Pancreas (tissue), 10 donors: ENCODE data around the gene PLCB1. TPM values are rescaled to one million over a fixed set of nuclear protein-coding genes. Genes with fewer than 3 reads are reported as not detected.

ENCODE experiments used
- ATAC-seq, 4 donors: fragments of 200-7000 bp; cut with Tn5 transposase; one replicate each; pipeline versions ENCODE4 v1.8.0 to v1.9.1; 2020; ENCODE audit warnings: mild to moderate bottlenecking in 4 of 4, moderate library complexity in 4 of 4
- DNase-seq, 6 donors: peaks; one replicate each; pipeline ENCODE4 v3.0.0-alpha.2; 2020
- FAIRE-seq: peaks from 2 replicates; lab custom pipeline; 2012; peaks lifted over from hg19 to GRCh38; lab: Jason Lieb, UNC
- H3K27ac ChIP-seq, 4 donors: fragments of 200-600 bp; sonication (generic); 1 replicate in 3 of 4; 2 replicates in 1 of 4; pipeline versions ENCODE4 v1.5.0 to v1.8.0; 2020
- H3K27me3 ChIP-seq, 4 donors: fragments of 200-600 bp; one replicate each; pipeline ENCODE4 v1.8.0; 2021
- H3K36me3 ChIP-seq, 3 donors: fragments of 200-600 bp; sonication (generic) in 1 of 3; one replicate each; pipeline versions ENCODE4 v1.5.0 to v1.8.0; 2020 to 2021
- H3K4me1 ChIP-seq, 3 donors: fragments of 200-600 bp; one replicate each; pipeline ENCODE4 v1.8.0; 2021
- H3K4me3 ChIP-seq, 4 donors: fragments of 200-600 bp; sonication (generic) in 2 of 4; one replicate each; pipeline versions ENCODE4 v1.5.0 to v1.8.0; 2020 to 2021
- H3K9me3 ChIP-seq, 4 donors: fragments of 200-600 bp; one replicate each; pipeline ENCODE4 v1.8.0; 2021
- CTCF ChIP-seq, 4 donors: fragments of 200-600 bp; sonication (generic) in 3 of 4; IDR thresholded peaks; one replicate each; pipeline versions ENCODE4 v1.5.0 to v1.8.0; 2021; ENCODE audit warnings: antibody characterized with exemption in 4 of 4
- whole genome bisulfite sequencing, 2 donors: extraction: QIAGEN DNeasy Blood & Tissue Kit; methylation state at CpG; one replicate each; pipeline ENCODE4 v1.1.7; 2013; 5-methylcytosine and 5-hydroxymethylcytosine counted together
- intact Hi-C, 3 donors: fragments of 100-400 bp; cut with DNase I; formaldehyde crosslinking; loops; one replicate each; pipeline versions ENCODE4 v1.11.1 to v1.14.2; 2022
- polyA plus RNA-seq, 2 donors: library from polyadenylated mRNA; stranded (reverse); fragments of 200-250 nt; gene quantifications; one replicate each; pipeline ENCODE4 v1.2.3, GENCODE V29; 2013
- total RNA-seq, 6 donors: library from RNA; stranded (reverse); fragmentation: NEBNext Ultra II Directional in 4 of 6; extraction: Animal tissue kit (Norgen Biotek cat#: 25700) in 4 of 6; gene quantifications; one replicate each; pipeline versions ENCODE4 v1.2.1 to v1.2.4, GENCODE V29; 2021 to 2023
- donor health status: healthy with polysubstance abuse.
- donor health status: DM: no; HTN: no; CAD: no; lungs with moderate emphysema.
- donor health status: DM: no; HTN: no; CAD: no.
- donor health status: control.
- donor health status: control.
- donor health status: Bipolar disorder and iron deficiency.
- donor health status: DM: yes; HTN: yes; CAD: no.
- donor health status: DM: no; HTN: no; CAD: no.
- donor health status: DM: no; HTN: no; CAD: no.
- donor health status: DM: yes; HTN: yes; CAD: no.

The PLCB1 gene
- total and polyA plus RNA-seq, 8 donors, result 4.5 to 18.7 (median 13.7) TPM

- DNase-seq (no peak), FAIRE-seq (no peak), ATAC-seq (no peak)
- 87 to 91% methylated on average over 2 of the region's 2 CpGs for WGBS, 2 donors
- no peak overlapping the region for H3K4me3 ChIP-seq
- no peaks in the 10 kb centered on the region for H3K9me3 ChIP-seq
- H3K36me3 ChIP-seq, result no peaks in the 10 kb centered on the region
- H3K4me1 ChIP-seq, result no peaks in the 10 kb centered on the region
- H3K27me3 ChIP-seq, result no peaks in the 10 kb centered on the region
- intact Hi-C loops, result no loop called here
- TF ChIP-seq CTCF (IDR thresholded peaks at IDR 0.05), result no peak
- H3K27ac ChIP-seq, result no peak overlapping the region
Measured at GRCh38 chr20:8877294-8877693, 745.2 kb downstream of the PLCB1 start.

DNA sequence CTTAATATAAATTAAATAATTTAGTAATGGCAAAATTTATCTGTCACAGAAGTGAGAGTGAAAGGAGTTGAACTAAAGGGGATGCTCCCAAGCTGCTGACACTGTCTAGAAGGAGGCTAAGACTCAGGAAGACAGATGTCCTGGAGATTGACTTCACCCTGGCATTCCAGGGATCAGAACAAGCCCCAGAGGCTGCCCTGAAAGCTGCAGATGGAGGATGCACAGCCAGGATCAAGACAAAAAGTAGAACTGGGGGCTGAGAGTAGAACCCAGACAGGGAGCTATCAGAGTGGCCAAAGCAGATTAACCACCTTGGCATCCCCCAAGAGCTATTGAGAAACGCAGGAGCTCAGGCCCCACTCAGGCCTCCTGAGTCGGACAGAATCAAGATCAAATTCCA is 747.6 kb downstream of the PLCB1 start:
- no peak for TF ChIP-seq CTCF (IDR thresholded peaks at IDR 0.05)
- no peak for DNase-seq
- intact Hi-C loops, result no loop called here
- Histone ChIP-seq H3K4me3 (no peak overlapping the region), H3K9me3 (no peaks in the 10 kb centered on the region), H3K36me3 (no peaks in the 10 kb centered on the region), H3K27me3 (no peaks in the 10 kb centered on the region), H3K27ac (no peak overlapping the region), H3K4me1 (no peaks in the 10 kb centered on the region)
- no peak for FAIRE-seq
- no peak for ATAC-seq
- WGBS, 2 donors, result 95 to 100% methylated on average over 2 of the region's 2 CpGs

- DNase-seq, result no peak
- H3K4me3 ChIP-seq, result no peak overlapping the region
- ATAC-seq, result no peak
- intact Hi-C loops, result no loop called here
- H3K9me3 ChIP-seq, result no peaks in the 10 kb centered on the region
- TF ChIP-seq CTCF (IDR thresholded peaks at IDR 0.05), result no peak
- FAIRE-seq, result no peak
- H3K27ac ChIP-seq, result no peak overlapping the region
- no peaks in the 10 kb centered on the region for H3K36me3 ChIP-seq
- no peaks in the 10 kb centered on the region for H3K4me1 ChIP-seq
- H3K27me3 ChIP-seq, result no peaks in the 10 kb centered on the region
- WGBS, 2 donors, result 86% methylated on average over 5 of the region's 5 CpGs
Measured at GRCh38 chr20:8880085-8880853, 748.2 kb downstream of the PLCB1 start.

DNA sequence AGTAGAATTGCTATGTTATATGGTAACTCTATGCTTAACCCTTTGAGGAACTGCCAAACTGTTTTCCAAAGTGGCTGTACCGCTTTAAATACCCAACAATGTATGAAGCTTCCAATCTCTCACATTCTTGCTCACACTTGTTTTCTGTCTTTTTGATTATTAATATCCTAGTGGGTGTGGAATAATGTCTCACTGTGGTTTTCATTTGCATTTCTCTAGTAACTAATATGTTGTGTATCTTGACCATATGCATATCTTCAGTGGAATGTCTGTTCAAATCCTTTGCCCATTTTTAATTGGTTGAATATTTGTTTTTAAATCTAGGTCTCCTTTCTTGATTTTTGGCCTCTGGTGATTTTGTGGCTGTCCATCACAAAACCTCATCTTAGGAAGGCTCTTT is 759.0 kb downstream of the PLCB1 start:
- no peak for FAIRE-seq
- no peak for TF ChIP-seq CTCF (IDR thresholded peaks at IDR 0.05)
- no peaks in the 10 kb centered on the region for H3K4me1 ChIP-seq
- 98 to 100% methylated on average over 1 of the region's 1 CpG for WGBS, 2 donors
- intact Hi-C loops, result no loop called here
- no peak for DNase-seq
- no peak overlapping the region for H3K27ac ChIP-seq
- H3K9me3 ChIP-seq, result no peaks in the 10 kb centered on the region
- ATAC-seq, result no peak
- H3K36me3 ChIP-seq, result no peaks in the 10 kb centered on the region
- no peak overlapping the region for H3K4me3 ChIP-seq
- no peaks in the 10 kb centered on the region for H3K27me3 ChIP-seq

GRCh38 chr20:8895472-8895871 is 763.4 kb downstream of the PLCB1 start:
- FAIRE-seq (no peak), DNase-seq (no peak), ATAC-seq (no peak)
- Histone ChIP-seq H3K36me3 (no peaks in the 10 kb centered on the region), H3K27me3 (no peaks in the 10 kb centered on the region), H3K4me1 (no peaks in the 10 kb centered on the region), H3K9me3 (no peaks in the 10 kb centered on the region), H3K27ac (no peak overlapping the region), H3K4me3 (no peak overlapping the region)
- no peak for TF ChIP-seq CTCF (IDR thresholded peaks at IDR 0.05)
- intact Hi-C loops, result no loop called here
